Neuronal stem cell (in vitro differentiated cells): ENCODE measurements around the gene TPRN.

Source experiments
- DNase-seq: peaks from one replicate; pipeline ENCODE4 v3.0.0-alpha.2; 2013; ENCODE audit warnings: low spot score
- H2AFZ ChIP-seq: one replicate; pipeline ENCODE4 v1.6.1; 2013; ENCODE audit warnings: mild to moderate bottlenecking, low read length, inconsistent platforms
- H2AK5ac ChIP-seq: 2 replicates; pipeline ENCODE4 v1.6.1; 2013; ENCODE audit warnings: low read depth, mild to moderate bottlenecking, inconsistent platforms, low read length, moderate library complexity, mixed read lengths
- H2BK120ac ChIP-seq: 2 replicates; pipeline ENCODE4 v1.6.1; 2013; ENCODE audit warnings: low read depth, mild to moderate bottlenecking, inconsistent platforms, low read length, moderate library complexity, mixed read lengths
- H2BK12ac ChIP-seq: one replicate; pipeline ENCODE4 v1.6.1; 2013; ENCODE audit warnings: low read length, inconsistent platforms
- H2BK15ac ChIP-seq: 2 replicates; pipeline ENCODE4 v1.6.1; 2013; ENCODE audit warnings: mild to moderate bottlenecking, low read length, inconsistent platforms, mixed read lengths
- H2BK5ac ChIP-seq: one replicate; pipeline ENCODE4 v1.6.1; 2013; ENCODE audit warnings: inconsistent platforms, mild to moderate bottlenecking, low read length, moderate library complexity
- H3K14ac ChIP-seq: one replicate; pipeline ENCODE4 v1.6.1; 2013; ENCODE audit warnings: low read length, inconsistent platforms
- H3K18ac ChIP-seq: 2 replicates; pipeline ENCODE4 v1.6.1; 2013; ENCODE audit warnings: low read length, inconsistent platforms
- H3K23ac ChIP-seq: 2 replicates; pipeline ENCODE4 v1.6.1; 2013; ENCODE audit warnings: low read depth, mild to moderate bottlenecking, mixed read lengths, low read length, inconsistent platforms; ENCODE audit not compliant: poor library complexity
- H3K27ac ChIP-seq: replicated peaks from 3 replicates; pipeline ENCODE4 v1.5.1; 2013; ENCODE audit warnings: low read length, inconsistent platforms
- H3K27me3 ChIP-seq, 3 experiments: 2 replicates each; pipeline ENCODE4 v1.6.1; 2013; ENCODE audit warnings: low read length in 3 of 3, mild to moderate bottlenecking in 2 of 3, inconsistent platforms in 1 of 3, low read depth in 1 of 3, mixed read lengths in 1 of 3, moderate library complexity in 1 of 3; ENCODE audit not compliant: control insufficient read depth in 3 of 3, insufficient read depth in 3 of 3
- H3K36me3 ChIP-seq, 2 donors: replicated peaks in 1 of 2; 2 replicates each; pipeline ENCODE4 v1.6.1; 2013; ENCODE audit warnings: low read length in 2 of 2; ENCODE audit not compliant: control insufficient read depth in 2 of 2, insufficient read depth in 2 of 2
- H3K4ac ChIP-seq: 2 replicates; pipeline ENCODE4 v1.6.1; 2013; ENCODE audit warnings: inconsistent platforms, mild to moderate bottlenecking, low read length, moderate library complexity
- H3K4me1 ChIP-seq, 2 donors: 1 replicate in 1 of 2; 2 replicates in 1 of 2; pipeline ENCODE4 v1.6.1; 2013; ENCODE audit warnings: low read length in 2 of 2, low read depth in 1 of 2; ENCODE audit not compliant: control insufficient read depth in 2 of 2, insufficient read depth in 1 of 2
- H3K4me2 ChIP-seq: one replicate; pipeline ENCODE4 v1.6.1; 2013; ENCODE audit warnings: mild to moderate bottlenecking, low read length, inconsistent platforms; ENCODE audit not compliant: insufficient read depth, poor library complexity, severe bottlenecking
- H3K4me3 ChIP-seq, 2 donors: 2 replicates each; pipeline ENCODE4 v1.5.1; 2013; ENCODE audit warnings: low read length in 2 of 2, mild to moderate bottlenecking in 2 of 2, inconsistent platforms in 1 of 2, moderate library complexity in 1 of 2
- H3K79me1 ChIP-seq: one replicate; pipeline ENCODE4 v1.6.1; 2013; ENCODE audit warnings: low read depth, mild to moderate bottlenecking, inconsistent platforms, low read length, moderate library complexity
- H3K9ac ChIP-seq: one replicate; pipeline ENCODE4 v1.6.1; 2013; ENCODE audit warnings: mild to moderate bottlenecking, low read depth, low read length, inconsistent platforms; ENCODE audit not compliant: poor library complexity
- H3K9me3 ChIP-seq, 2 donors: replicated peaks in 1 of 2; 2 replicates each; pipeline versions ENCODE3 to v1.6.1; 2013; ENCODE audit warnings: low read length in 2 of 2, mild to moderate bottlenecking in 2 of 2, inconsistent platforms in 1 of 2, low read depth in 1 of 2, mixed read lengths in 1 of 2, moderate library complexity in 1 of 2; ENCODE audit not compliant: control insufficient read depth in 2 of 2, insufficient read depth in 1 of 2
- H4K8ac ChIP-seq: one replicate; pipeline ENCODE4 v1.6.1; 2013; ENCODE audit warnings: low read depth, mild to moderate bottlenecking, inconsistent platforms, low read length, moderate library complexity
- H4K91ac ChIP-seq: one replicate; pipeline ENCODE4 v1.6.1; 2013; ENCODE audit warnings: low read length, low read depth, mild to moderate bottlenecking, inconsistent platforms; ENCODE audit not compliant: poor library complexity
- WGBS, 2 donors: extraction: QIAGEN DNeasy Blood & Tissue Kit; methylation state at CpG; one replicate each; pipeline ENCODE4 v1.1.7; 2013; ENCODE audit warnings: missing lambda C conversion rate in 2 of 2, mixed read lengths in 1 of 2; ENCODE audit not compliant: insufficient read length in 2 of 2, insufficient replicate concordance in 1 of 2; ENCODE audit errors: extremely low coverage in 2 of 2; 5-methylcytosine and 5-hydroxymethylcytosine counted together

Gene TPRN

DNA sequence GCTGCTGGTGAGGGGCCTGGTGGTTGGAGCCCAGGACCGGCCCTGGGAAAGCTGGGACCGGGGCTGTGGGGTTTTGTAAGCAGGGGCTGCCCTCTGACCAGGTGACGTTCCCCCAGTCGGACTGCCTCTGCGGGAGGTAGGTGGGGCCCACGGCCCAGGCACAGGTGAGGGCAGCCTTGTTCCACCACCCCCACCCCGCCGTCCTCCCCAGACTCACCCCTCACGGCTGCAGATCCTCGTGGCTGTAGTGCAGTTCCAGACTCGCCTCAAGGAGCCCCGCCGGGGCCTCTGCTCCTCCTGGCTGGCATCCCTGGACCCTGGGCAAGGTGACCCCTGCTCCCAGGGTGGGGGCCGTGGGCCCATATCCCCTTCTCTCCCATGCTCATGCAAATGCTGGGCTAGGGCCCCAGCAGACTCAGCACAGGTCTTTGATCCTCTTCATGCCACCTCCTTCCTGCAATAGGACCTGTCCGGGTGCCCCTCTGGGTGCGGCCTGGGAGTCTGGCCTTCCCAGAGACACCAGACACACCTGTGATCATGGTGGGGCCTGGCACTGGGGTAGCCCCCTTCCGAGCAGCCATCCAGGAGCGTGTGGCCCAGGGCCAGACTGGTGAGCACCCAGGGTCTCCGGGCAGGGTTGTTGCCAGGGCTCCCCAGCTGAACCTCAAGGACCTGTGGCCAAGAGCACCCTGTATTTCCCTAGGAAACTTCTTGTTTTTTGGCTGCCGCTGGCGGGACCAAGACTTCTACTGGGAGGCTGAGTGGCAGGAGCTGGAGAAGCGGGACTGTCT lies 14.8 kb upstream of the TPRN start:
- no peaks in the 10 kb centered on the region for H3K27me3 ChIP-seq
- DNase-seq, result no peak
- H3K36me3 ChIP-seq, result peaks cover 17 to 52% of the 10 kb centered on the region in 2 donors
- no peak overlapping the region for H4K8ac ChIP-seq
- H3K9ac ChIP-seq, result no peak overlapping the region
- no peak overlapping the region for H3K4ac ChIP-seq
- no peak overlapping the region for H3K4me2 ChIP-seq
- no peak overlapping the region for H2BK120ac ChIP-seq
- H3K18ac ChIP-seq, result no peak overlapping the region
- H2AFZ ChIP-seq, result no peak overlapping the region
- no peak overlapping the region for H4K91ac ChIP-seq
- no peak overlapping the region for H2BK12ac ChIP-seq
- no peak overlapping the region for H2BK5ac ChIP-seq
- H3K23ac ChIP-seq, result no peak overlapping the region
- no peak overlapping the region for H2AK5ac ChIP-seq
- H3K14ac ChIP-seq, result no peak overlapping the region
- H2BK15ac ChIP-seq, result no peak overlapping the region
- peaks cover 2 to 8% of the 10 kb centered on the region in 2 donors for H3K4me1 ChIP-seq
- no peak overlapping the region for H3K27ac ChIP-seq
- no peaks in the 10 kb centered on the region for H3K9me3 ChIP-seq
- WGBS, 2 donors, result no CpG with 5 or more reads among the region's 22 CpGs
- peaks cover 17% of the 10 kb centered on the region for H3K79me1 ChIP-seq
- H3K4me3 ChIP-seq, result no peak overlapping the region

DNA sequence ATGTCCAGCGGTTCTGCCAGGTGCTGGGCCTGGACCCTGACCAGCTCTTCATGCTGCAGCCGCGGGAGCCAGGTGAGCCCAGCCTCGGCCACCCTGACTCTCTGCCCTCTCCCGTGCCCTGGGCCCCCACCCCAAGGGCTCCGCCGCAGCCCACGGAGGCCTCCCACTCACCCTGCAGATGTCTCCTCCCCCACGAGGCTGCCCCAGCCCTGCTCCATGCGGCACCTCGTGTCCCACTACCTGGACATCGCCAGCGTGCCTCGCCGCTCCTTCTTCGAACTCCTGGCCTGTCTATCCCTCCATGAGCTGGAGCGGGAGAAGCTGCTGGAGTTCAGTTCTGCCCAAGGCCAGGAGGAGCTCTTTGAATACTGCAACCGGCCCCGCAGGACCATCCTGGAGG lies 14.1 kb upstream of the TPRN start:
- DNase-seq, result no peak
- Histone ChIP-seq H3K14ac (no peak overlapping the region), H3K4me2 (no peak overlapping the region), H3K9me3 (no peaks in the 10 kb centered on the region), H2BK12ac (peak overlapping the region; percentile 22), H3K27ac (no peak overlapping the region), H4K91ac (no peak overlapping the region), H3K18ac (no peak overlapping the region), H3K36me3 (peaks cover 17 to 54% of the 10 kb centered on the region in 2 donors), H2BK5ac (peak overlapping the region; percentile 53), H3K4me1 (peaks cover 2 to 8% of the 10 kb centered on the region in 2 donors), H3K27me3 (no peaks in the 10 kb centered on the region), H2AK5ac (no peak overlapping the region), H2BK15ac (no peak overlapping the region), H3K9ac (no peak overlapping the region), H4K8ac (no peak overlapping the region), H3K79me1 (peaks cover 11% of the 10 kb centered on the region), H3K4ac (no peak overlapping the region), H3K4me3 (no peak overlapping the region), H2BK120ac (no peak overlapping the region), H3K23ac (no peak overlapping the region), H2AFZ (no peak overlapping the region)
- no CpG with 5 or more reads among the region's 19 CpGs for WGBS, 2 donors

- H3K4me1 ChIP-seq, result peaks cover 0 to 2% of the 10 kb centered on the region in 2 donors
- no peak overlapping the region for H4K91ac ChIP-seq
- H3K18ac ChIP-seq, result no peak overlapping the region
- no peak overlapping the region for H4K8ac ChIP-seq
- no peaks in the 10 kb centered on the region for H3K27me3 ChIP-seq
- H3K79me1 ChIP-seq, result peaks cover 11% of the 10 kb centered on the region
- H3K9me3 ChIP-seq, result peaks cover 0 to 1% of the 10 kb centered on the region in 2 donors
- H2BK12ac ChIP-seq, result no peak overlapping the region
- no peak overlapping the region for H3K27ac ChIP-seq
- H3K4me2 ChIP-seq, result no peak overlapping the region
- WGBS, 2 donors, result no CpG with 5 or more reads among the region's 49 CpGs
- H3K36me3 ChIP-seq, result peaks cover 22 to 66% of the 10 kb centered on the region in 2 donors
- H3K4ac ChIP-seq, result no peak overlapping the region
- H3K14ac ChIP-seq, result no peak overlapping the region
- peak overlapping the region in 1 of 2 donors; percentile 2 for H3K4me3 ChIP-seq
- H3K23ac ChIP-seq, result no peak overlapping the region
- H2AFZ ChIP-seq, result no peak overlapping the region
- no peak overlapping the region for H3K9ac ChIP-seq
- DNase-seq, result no peak
- peak overlapping the region; percentile 39 for H2BK5ac ChIP-seq
- H2AK5ac ChIP-seq, result no peak overlapping the region
- H2BK120ac ChIP-seq, result no peak overlapping the region
- H2BK15ac ChIP-seq, result no peak overlapping the region
Observed at GRCh38 chr9:137213160-137214060, 12.9 kb upstream of the TPRN start.

GRCh38 chr9:137212520-137212919 lies 12.0 kb upstream of the TPRN start:
- Histone ChIP-seq H3K14ac (no peak overlapping the region), H3K27ac (no peak overlapping the region), H3K4ac (no peak overlapping the region), H3K36me3 (peaks cover 22 to 69% of the 10 kb centered on the region in 2 donors), H3K9ac (peak overlapping the region; percentile 78), H3K23ac (no peak overlapping the region), H3K4me1 (no peaks in the 10 kb centered on the region), H2BK5ac (no peak overlapping the region), H3K9me3 (peaks cover 0 to 1% of the 10 kb centered on the region in 2 donors), H3K79me1 (peaks cover 11% of the 10 kb centered on the region), H4K8ac (no peak overlapping the region), H2BK12ac (no peak overlapping the region), H2AK5ac (no peak overlapping the region), H2AFZ (no peak overlapping the region), H3K4me2 (no peak overlapping the region), H3K18ac (no peak overlapping the region), H3K27me3 (no peaks in the 10 kb centered on the region), H4K91ac (no peak overlapping the region), H3K4me3 (no peak overlapping the region), H2BK15ac (no peak overlapping the region), H2BK120ac (no peak overlapping the region)
- DNase-seq, result no peak
- no CpG with 5 or more reads among the region's 21 CpGs for WGBS, 2 donors
